NCI-H1694 treated with DMSO at 0.1 percent for 48 hours (cell line): Measurements from ENCODE around the gene SAP25.
A peak's percentile ranks its signal among the peaks of the same experiment; 100 is the strongest.

ENCODE experiments used
- DNase-seq: peaks from one replicate; lab custom pipeline; 2025; lab: John Stamatoyannopoulos, UW

SAP25 gene

GRCh38 chr7:100595188-100595587 is 21.5 kb upstream of the SAP25 start:
- DNase-seq: no peak

GRCh38 chr7:100591596-100591995 is 17.9 kb upstream of the SAP25 start:
- DNase-seq: no peak

- DNase-seq: no peak
These were observed 16.5 kb upstream of the SAP25 start for GRCh38 chr7:100590077-100590737.

- no peak for DNase-seq
These were observed 15.7 kb upstream of the SAP25 start for GRCh38 chr7:100589341-100589947.

- DNase-seq: no peak
These were observed 14.7 kb upstream of the SAP25 start for GRCh38 chr7:100588438-100588837.

- peak; percentile 99 for DNase-seq
These were observed 12.7 kb upstream of the SAP25 start, which contains the start of gene FBXO24 for GRCh38 chr7:100586266-100587025. Gene FBXO24 (plus strand): TSS chr7:100586328. CDS start chr7:100586626, 298 bp downstream.

- no peak for DNase-seq
These were observed 12.0 kb upstream of the SAP25 start, which contains the start of gene LRCH4 for GRCh38 chr7:100585511-100586265. Gene LRCH4 (minus strand): TSS chr7:100586129. CDS start chr7:100586100, 29 bp downstream.

GRCh38 chr7:100584683-100585510 is 11.2 kb upstream of the SAP25 start:
- no peak for DNase-seq

- no peak for DNase-seq
These were observed 10.5 kb upstream of the SAP25 start for GRCh38 chr7:100584054-100584682.

GRCh38 chr7:100583132-100584053 is 9.7 kb upstream of the SAP25 start:
- DNase-seq: no peak

GRCh38 chr7:100582650-100583049 is 8.9 kb upstream of the SAP25 start:
- DNase-seq: no peak

GRCh38 chr7:100582041-100582579 is 8.4 kb upstream of the SAP25 start:
- no peak for DNase-seq

GRCh38 chr7:100580466-100581283 is 7.0 kb upstream of the SAP25 start:
- no peak for DNase-seq

GRCh38 chr7:100578246-100579183 is 4.8 kb upstream of the SAP25 start:
- no peak for DNase-seq

- DNase-seq: no peak
These were observed 3.8 kb upstream of the SAP25 start for GRCh38 chr7:100577507-100577906.

GRCh38 chr7:100577103-100577502 is 3.4 kb upstream of the SAP25 start:
- no peak for DNase-seq

GRCh38 chr7:100576384-100576993 is 2.8 kb upstream of the SAP25 start:
- no peak for DNase-seq
